ENCODE data around the gene TLX2. TPM values are rescaled to one million over a fixed set of nuclear protein-coding genes. Genes with fewer than 3 reads are reported as not detected.
A peak's percentile ranks its signal among the peaks of the same experiment; 100 is the strongest.

The TLX2 gene
- total and polyA plus RNA-seq, 2 of the 13 experiments (the other 11 are each of a cell fraction or from before 2014, with no cell fraction given) = 0.05 to 0.20 TPM

DNA sequence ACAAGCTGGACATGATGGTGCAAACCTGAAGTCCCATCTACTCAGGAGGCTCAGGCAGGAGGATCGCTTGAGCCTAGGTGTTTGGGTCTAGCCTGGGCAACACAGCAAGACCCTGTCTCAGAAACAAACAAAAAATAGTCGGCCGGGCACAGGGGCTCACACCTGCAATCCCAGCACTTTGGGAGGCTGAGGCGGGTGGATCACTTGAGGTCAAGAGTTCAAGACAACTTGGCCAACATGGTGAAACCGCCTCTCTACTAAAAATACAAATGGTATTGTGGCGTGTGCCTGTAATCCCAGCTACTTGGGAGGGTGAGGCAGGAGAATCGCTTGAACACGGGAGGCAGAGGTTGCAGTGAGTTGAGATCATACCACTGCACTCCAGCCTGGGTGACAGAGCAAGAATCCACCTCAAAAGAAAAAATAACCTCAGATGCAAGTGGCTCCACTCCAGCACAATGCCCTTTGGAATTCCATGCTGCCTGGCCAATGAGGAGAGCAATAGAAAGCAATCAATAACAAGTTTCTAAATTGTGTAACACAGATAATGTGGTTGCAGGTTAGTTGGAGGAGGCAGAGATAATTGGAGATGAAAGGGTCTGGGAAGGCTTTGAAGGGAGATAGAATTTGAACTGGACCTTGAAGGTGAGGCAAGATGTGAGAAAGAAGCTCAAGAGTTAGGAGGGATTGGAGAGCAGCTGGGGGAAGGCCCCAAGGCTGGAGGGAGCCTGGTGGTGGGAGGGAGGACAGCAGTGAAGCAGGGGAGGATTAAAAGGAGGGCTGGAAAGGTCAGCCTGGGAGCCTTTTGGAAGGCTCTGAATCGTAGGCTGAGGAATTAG, 25.4 kb upstream of the TLX2 start (continued):
- 0 out of 2 replicates have a peak, but pooled peaks have one; percentile 32 for TF ChIP-seq YEATS4 (CRISPR knock-in tag; IDR thresholded peaks at IDR 0.05; ENCODE audit: borderline replicate concordance)
- TF ChIP-seq ZC3H4 (CRISPR knock-in tag; IDR thresholded peaks at IDR 0.05; ENCODE audit: borderline replicate concordance) = no peak
- 0 out of 2 replicates have a peak, but pooled peaks have one; percentile 78 for TF ChIP-seq ATF2 (CRISPR knock-in tag; IDR thresholded peaks at IDR 0.05)
- TF ChIP-seq EHMT2 (IDR thresholded peaks at IDR 0.05; ENCODE audit: borderline replicate concordance, low read depth, low read length) = peak; percentile 73; the same call in 1 of the 2 replicates
- no peak for TF ChIP-seq FOSL1 (CRISPR knock-in tag; IDR thresholded peaks at IDR 0.05; ENCODE audit: borderline replicate concordance)
- TF ChIP-seq AKAP8 (CRISPR knock-in tag; IDR thresholded peaks at IDR 0.05) = peak; percentile 39; the same call in 1 of the 2 replicates
- TF ChIP-seq ZNF263 (CRISPR knock-in tag; IDR thresholded peaks at IDR 0.05) = peak; percentile 96
- TF ChIP-seq THYN1 (CRISPR knock-in tag; IDR thresholded peaks at IDR 0.05; ENCODE audit: borderline replicate concordance, low read depth) = 0 out of 2 replicates have a peak, but pooled peaks have one; percentile 76
- peak; percentile 88 for TF ChIP-seq HDAC1 (CRISPR knock-in tag; IDR thresholded peaks at IDR 0.05)
- TF ChIP-seq, protein P1, sequence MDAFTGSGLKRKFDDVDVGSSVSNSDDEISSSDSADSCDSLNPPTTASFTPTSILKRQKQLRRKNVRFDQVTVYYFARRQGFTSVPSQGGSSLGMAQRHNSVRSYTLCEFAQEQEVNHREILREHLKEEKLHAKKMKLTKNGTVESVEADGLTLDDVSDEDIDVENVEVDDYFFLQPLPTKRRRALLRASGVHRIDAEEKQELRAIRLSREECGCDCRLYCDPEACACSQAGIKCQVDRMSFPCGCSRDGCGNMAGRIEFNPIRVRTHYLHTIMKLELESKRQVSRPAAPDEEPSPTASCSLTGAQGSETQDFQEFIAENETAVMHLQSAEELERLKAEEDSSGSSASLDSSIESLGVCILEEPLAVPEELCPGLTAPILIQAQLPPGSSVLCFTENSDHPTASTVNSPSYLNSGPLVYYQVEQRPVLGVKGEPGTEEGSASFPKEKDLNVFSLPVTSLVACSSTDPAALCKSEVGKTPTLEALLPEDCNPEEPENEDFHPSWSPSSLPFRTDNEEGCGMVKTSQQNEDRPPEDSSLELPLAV (CRISPR knock-in tag; conservative IDR thresholded peaks at IDR 0.05; ENCODE audit: low read depth) = peak; percentile 65; the same call in 1 of the 2 replicates
- TF ChIP-seq KLF15 (CRISPR knock-in tag; IDR thresholded peaks at IDR 0.05; ENCODE audit: borderline replicate concordance) = no peak
- no peak for TF ChIP-seq ZNF317 (CRISPR knock-in tag; IDR thresholded peaks at IDR 0.05)
- peak; percentile 77 for TF ChIP-seq HNF1A (IDR thresholded peaks at IDR 0.05; ENCODE audit: low read depth)
- peak; percentile 31; the same call in 1 of the 2 replicates for TF ChIP-seq HNF1A (CRISPR knock-in tag; IDR thresholded peaks at IDR 0.05; ENCODE audit: borderline replicate concordance)
- 0 out of 2 replicates have a peak, but pooled peaks have one; percentile 84 for TF ChIP-seq ZNF256 (CRISPR knock-in tag; conservative IDR thresholded peaks at IDR 0.05)
- no peak for TF ChIP-seq TCF12 (IDR thresholded peaks at IDR 0.05)
- TF ChIP-seq TCF12 (CRISPR knock-in tag; IDR thresholded peaks at IDR 0.05) = peak; percentile 59; the same call in 1 of the 2 replicates
- TF ChIP-seq, protein P2, sequence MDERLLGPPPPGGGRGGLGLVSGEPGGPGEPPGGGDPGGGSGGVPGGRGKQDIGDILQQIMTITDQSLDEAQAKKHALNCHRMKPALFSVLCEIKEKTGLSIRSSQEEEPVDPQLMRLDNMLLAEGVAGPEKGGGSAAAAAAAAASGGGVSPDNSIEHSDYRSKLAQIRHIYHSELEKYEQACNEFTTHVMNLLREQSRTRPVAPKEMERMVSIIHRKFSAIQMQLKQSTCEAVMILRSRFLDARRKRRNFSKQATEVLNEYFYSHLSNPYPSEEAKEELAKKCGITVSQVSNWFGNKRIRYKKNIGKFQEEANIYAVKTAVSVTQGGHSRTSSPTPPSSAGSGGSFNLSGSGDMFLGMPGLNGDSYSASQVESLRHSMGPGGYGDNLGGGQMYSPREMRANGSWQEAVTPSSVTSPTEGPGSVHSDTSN (CRISPR knock-in tag; IDR thresholded peaks at IDR 0.05) = no peak
- TF ChIP-seq NR0B2 (CRISPR knock-in tag; IDR thresholded peaks at IDR 0.05) = no peak
- peak; percentile 82; the same call in 1 of the 2 replicates for TF ChIP-seq ZNF292 (CRISPR knock-in tag; IDR thresholded peaks at IDR 0.05; ENCODE audit: borderline replicate concordance, low read depth)

Measured in HepG2 (cell line).